Right ventricle myocardium inferior (tissue), 1 donor: Measurements from ENCODE around the gene CCSER1. TPM values are rescaled to one million over a fixed set of nuclear protein-coding genes. Genes with fewer than 3 reads are reported as not detected.

Source experiments
- ATAC-seq: fragments of 200-7000 bp; cut with Tn5 transposase; one replicate; pipeline ENCODE4 v1.9.1; 2020; ENCODE audit warnings: mild to moderate bottlenecking, moderate library complexity
- DNase-seq: peaks from one replicate; pipeline ENCODE4 v3.0.0; 2021; ENCODE audit errors: missing footprints
- intact Hi-C: fragments of 100-400 bp; cut with DNase I; formaldehyde crosslinking; loops from one replicate; pipeline ENCODE4 v1.11.0; 2022
- total RNA-seq: library from RNA; stranded (reverse); fragmentation: NEBNext Ultra II Directional; extraction: Animal tissue kit (Norgen Biotek cat#: 25700); gene quantifications from one replicate; pipeline ENCODE4 v1.2.1, GENCODE V29; 2021
- donor health status: DM: no; HTN: yes; CAD: no; lungs with severe emphysema.

Gene CCSER1
- total RNA-seq, 1 donor from 2014 or later, result 12.9 TPM

- no peak for ATAC-seq
- no peak for DNase-seq
- intact Hi-C loops, result no loop called here
Measured at GRCh38 chr4:90996813-90997212, 869.6 kb downstream of the CCSER1 start.

DNA sequence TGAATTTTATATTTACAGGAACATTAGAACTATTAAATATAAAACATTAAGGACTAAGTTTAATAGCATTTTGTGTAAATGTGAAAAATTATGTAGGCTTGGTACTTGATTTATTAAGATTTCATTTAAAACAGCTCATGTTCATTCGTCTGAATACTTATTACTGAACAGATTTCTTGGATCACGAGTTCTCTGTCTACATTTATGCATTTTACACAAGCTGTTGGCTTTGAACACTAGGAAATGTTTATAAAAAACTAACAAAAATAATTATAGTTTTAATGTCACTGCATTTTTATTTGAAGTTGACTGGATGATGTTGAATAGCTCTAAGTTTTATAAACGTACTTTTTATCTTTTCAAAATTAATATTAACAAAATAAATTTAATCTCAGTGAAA, 888.7 kb downstream of the CCSER1 start:
- DNase-seq (no peak), ATAC-seq (no peak)
- intact Hi-C loops, result no loop called here

- DNase-seq (no peak), ATAC-seq (no peak)
- intact Hi-C loops, result no loop called here
Measured at GRCh38 chr4:91019513-91019912, 892.3 kb downstream of the CCSER1 start.

- ATAC-seq, result no peak
- intact Hi-C loops, result no loop called here
- no peak for DNase-seq
Measured at GRCh38 chr4:91025241-91026148, 898.3 kb downstream of the CCSER1 start.

GRCh38 chr4:91028228-91028627, 901.0 kb downstream of the CCSER1 start:
- intact Hi-C loops, result no loop called here
- ATAC-seq (no peak), DNase-seq (no peak)

DNA sequence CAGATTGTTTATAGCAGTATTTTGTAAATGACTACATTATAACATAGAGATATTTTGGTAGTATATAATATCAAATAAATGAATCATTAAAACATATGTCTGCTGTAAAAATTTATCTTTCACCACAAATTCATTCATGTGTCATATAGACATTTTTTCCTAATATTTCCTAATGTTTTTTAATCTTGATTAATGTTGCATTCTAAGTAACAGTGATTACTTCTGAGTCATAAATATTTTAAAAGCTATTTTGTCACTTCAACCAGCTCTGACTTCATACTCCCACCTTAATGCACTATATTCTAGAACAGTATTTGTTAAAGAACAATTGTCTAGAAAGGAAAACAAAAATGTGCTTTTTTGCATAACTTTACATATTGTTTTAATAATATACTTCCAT, 904.6 kb downstream of the CCSER1 start:
- DNase-seq (no peak), ATAC-seq (no peak)
- intact Hi-C loops, result no loop called here

DNA sequence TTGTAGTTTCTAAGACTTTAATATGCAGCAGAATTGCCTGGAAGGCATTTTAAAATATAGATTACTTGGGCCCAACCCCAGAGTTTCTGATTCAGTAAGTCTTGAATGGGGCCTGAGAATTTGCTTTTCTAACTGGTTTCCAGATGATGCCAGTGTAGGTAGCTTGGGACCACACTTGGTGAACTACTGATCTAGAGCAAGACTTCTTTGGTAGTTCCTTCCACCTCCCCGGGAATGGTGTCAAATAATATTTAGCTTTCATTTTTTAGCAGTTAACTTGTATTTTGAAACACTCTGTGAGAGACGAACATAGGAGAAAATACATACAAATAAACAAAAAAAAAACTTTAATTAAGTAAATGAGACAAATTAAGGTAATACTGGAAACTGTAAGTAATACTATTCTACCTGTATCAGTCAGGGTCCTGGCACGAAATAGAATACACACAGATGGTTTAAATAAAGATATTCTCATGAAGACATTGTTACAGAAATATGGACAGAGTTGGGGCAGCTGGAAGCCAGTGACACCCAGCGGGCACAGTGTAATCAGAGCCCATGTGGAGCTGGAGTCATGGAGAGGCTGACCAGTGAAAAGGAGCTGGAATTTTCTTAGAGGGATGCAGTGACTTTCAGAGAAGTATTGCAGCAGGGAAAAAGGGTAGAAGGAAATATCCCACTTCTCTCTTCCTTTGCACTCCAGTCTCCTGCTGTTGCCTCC, 905.7 kb downstream of the CCSER1 start:
- no peak for ATAC-seq
- intact Hi-C loops, result no loop called here
- no peak for DNase-seq

- intact Hi-C loops, result no loop called here
- ATAC-seq (no peak), DNase-seq (no peak)
Measured at GRCh38 chr4:91035276-91035675, 908.1 kb downstream of the CCSER1 start.

GRCh38 chr4:91037951-91038350, 910.8 kb downstream of the CCSER1 start:
- intact Hi-C loops, result no loop called here
- DNase-seq, result no peak

DNA sequence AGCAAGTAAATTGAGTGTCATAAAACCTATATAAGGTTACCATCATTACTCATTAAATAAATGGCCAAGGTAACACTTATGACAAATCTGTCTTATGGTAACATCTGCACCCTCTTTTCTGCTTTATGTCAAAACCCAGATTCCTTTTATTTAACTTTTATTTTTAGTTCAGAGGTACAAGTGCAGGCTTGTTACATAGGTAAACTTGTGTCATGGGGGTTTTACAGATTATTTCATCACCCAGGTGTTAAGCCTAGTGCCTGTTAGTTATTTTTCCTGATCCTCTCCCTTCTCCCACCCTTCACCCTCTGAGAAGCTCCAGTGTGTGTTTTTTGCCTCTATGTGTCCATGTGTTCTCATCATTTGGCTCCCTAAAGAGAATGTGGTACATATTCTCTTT, 930.7 kb downstream of the CCSER1 start:
- intact Hi-C loops, result no loop called here
- ATAC-seq (no peak), DNase-seq (no peak)

More at GRCh38 chr4:91037951-91038350, 910.8 kb downstream of the CCSER1 start:
- no peak for ATAC-seq

GRCh38 chr4:91058345-91058744, 931.2 kb downstream of the CCSER1 start:
- DNase-seq (no peak), ATAC-seq (no peak)
- intact Hi-C loops, result no loop called here

- intact Hi-C loops, result no loop called here
- DNase-seq, result no peak
- no peak for ATAC-seq
Measured at GRCh38 chr4:91064157-91064853, 937.1 kb downstream of the CCSER1 start.

- no peak for ATAC-seq
- intact Hi-C loops, result no loop called here
- DNase-seq, result no peak
Measured at GRCh38 chr4:91065117-91065516, 937.9 kb downstream of the CCSER1 start.

GRCh38 chr4:91070736-91071135, 943.5 kb downstream of the CCSER1 start:
- ATAC-seq, result no peak
- intact Hi-C loops, result no loop called here
- no peak for DNase-seq

- no peak for ATAC-seq
- intact Hi-C loops, result no loop called here
- DNase-seq, result no peak
Measured at GRCh38 chr4:91076147-91076546, 949.0 kb downstream of the CCSER1 start.

DNA sequence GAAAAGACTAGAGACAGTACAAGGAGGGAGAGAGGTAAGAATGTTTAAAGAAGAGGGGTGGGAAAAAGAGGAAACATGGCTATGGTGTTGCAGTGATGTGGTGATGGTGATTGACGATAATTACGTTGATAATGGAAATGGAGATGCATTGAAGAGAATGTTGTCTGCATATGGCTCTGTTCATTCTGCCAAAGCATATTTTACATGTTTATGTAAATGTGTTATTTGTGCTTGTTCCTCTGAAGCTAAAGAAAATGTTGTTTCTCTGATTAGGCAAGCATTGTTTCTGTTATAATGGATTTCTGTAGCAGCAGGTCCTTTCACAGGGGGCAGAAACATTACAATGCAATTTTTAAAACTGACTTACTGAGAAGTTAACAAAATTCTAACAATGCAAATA, 958.8 kb downstream of the CCSER1 start:
- DNase-seq (no peak), ATAC-seq (no peak)
- intact Hi-C loops, result no loop called here

GRCh38 chr4:91087743-91088142, 960.5 kb downstream of the CCSER1 start:
- intact Hi-C loops, result no loop called here
- DNase-seq, result no peak
- no peak for ATAC-seq

DNA sequence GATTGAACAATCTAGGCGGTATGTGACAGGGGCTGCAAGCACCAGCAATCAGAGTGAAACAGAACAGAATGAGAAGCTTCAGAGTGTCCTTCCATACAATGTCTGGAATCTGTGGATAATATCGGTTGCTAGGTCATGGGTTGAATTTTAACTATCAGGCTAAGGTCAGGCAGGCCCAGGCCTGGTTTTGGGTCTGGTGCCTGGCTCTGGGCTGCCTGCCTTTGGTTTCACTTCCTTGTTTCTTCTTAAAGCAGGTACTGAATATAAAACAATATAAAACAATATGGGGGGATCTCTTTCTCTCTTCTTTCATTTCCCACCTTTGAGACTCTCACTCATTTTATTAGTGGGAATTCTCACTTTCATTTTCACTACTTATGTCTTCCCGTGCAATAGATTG, 962.0 kb downstream of the CCSER1 start:
- ATAC-seq, result no peak
- intact Hi-C loops, result no loop called here
- no peak for DNase-seq

DNA sequence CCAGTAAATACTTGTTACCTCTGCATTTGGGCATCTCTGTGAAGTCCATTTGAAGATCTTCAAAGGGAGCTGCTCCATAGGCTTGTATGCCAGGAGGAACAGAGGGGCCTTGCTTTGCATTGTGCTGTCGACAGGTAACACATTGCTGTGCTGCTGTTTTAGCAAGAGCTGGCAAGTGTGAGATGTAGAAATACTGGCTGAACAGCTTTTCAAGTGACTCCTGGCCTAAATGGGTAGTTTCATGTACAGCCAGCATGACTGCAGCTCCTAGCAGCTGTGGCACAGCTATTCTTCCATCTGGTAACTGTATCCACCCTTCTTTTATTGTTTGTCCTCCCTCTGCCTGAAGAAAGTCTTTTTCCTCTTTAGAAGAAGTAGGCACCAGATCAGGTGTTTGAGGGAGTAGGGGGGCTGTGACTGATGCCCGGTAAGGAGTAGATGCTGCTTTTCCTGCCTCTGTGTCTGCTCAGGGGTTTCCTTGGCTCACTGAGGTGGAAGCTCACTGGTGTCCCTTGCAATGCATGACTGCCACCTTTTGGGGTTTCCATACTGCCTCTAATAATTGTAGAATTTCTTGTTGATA, 965.3 kb downstream of the CCSER1 start:
- ATAC-seq, result no peak
- no peak for DNase-seq
- intact Hi-C loops, result no loop called here
